ENCODE data around the gene AMD1.

DNA sequence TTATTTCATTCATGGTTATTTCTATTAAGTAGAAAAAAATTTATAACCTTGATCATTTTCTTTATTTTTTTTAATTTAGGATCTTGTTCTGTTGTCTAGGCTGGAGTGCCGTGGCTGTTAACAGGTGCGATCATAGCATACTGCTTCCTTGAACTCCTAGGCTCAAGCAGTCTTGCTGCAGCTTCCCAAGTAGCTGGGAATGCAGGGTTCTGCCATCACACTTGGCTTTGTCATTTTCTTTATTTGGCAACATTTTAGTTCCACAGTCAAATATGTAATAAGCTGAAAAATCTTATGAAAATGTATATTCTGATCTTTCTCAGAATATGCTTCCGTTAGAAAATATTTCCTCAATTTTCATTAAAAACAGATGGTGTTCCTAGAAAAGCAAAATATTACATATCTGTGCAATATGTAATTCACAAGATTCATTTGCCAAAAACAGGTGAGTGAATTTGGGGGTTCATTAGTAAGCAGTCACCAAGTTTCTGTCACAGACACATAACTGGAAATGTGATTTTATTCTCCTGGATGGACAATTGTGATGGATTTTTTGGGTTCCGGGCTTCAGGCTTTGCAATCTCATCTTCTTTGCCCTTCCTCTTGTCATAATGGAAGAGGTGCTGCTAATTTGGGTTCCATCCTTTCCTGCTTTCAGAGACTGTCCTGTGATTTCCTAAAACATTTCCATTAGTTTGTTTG lies 21.5 kb downstream of the AMD1 start:
- TF ChIP-seq, protein P1, sequence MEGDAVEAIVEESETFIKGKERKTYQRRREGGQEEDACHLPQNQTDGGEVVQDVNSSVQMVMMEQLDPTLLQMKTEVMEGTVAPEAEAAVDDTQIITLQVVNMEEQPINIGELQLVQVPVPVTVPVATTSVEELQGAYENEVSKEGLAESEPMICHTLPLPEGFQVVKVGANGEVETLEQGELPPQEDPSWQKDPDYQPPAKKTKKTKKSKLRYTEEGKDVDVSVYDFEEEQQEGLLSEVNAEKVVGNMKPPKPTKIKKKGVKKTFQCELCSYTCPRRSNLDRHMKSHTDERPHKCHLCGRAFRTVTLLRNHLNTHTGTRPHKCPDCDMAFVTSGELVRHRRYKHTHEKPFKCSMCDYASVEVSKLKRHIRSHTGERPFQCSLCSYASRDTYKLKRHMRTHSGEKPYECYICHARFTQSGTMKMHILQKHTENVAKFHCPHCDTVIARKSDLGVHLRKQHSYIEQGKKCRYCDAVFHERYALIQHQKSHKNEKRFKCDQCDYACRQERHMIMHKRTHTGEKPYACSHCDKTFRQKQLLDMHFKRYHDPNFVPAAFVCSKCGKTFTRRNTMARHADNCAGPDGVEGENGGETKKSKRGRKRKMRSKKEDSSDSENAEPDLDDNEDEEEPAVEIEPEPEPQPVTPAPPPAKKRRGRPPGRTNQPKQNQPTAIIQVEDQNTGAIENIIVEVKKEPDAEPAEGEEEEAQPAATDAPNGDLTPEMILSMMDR (conservative IDR thresholded peaks at IDR 0.05; ENCODE audit: low read depth, low read length): no peak
- TF ChIP-seq EZH2 (IDR thresholded peaks at IDR 0.05; ENCODE audit: borderline replicate concordance, low read depth, low read length, poor library complexity, severe bottlenecking): no peak
